ENCODE measurements around the gene CUEDC1. TPM values are rescaled to one million over a fixed set of nuclear protein-coding genes. Genes with fewer than 3 reads are reported as not detected.

CUEDC1 gene
- total RNA-seq, 4 donors from 2014 or later = 35.7 to 60.3 (median 45.6) TPM

DNA sequence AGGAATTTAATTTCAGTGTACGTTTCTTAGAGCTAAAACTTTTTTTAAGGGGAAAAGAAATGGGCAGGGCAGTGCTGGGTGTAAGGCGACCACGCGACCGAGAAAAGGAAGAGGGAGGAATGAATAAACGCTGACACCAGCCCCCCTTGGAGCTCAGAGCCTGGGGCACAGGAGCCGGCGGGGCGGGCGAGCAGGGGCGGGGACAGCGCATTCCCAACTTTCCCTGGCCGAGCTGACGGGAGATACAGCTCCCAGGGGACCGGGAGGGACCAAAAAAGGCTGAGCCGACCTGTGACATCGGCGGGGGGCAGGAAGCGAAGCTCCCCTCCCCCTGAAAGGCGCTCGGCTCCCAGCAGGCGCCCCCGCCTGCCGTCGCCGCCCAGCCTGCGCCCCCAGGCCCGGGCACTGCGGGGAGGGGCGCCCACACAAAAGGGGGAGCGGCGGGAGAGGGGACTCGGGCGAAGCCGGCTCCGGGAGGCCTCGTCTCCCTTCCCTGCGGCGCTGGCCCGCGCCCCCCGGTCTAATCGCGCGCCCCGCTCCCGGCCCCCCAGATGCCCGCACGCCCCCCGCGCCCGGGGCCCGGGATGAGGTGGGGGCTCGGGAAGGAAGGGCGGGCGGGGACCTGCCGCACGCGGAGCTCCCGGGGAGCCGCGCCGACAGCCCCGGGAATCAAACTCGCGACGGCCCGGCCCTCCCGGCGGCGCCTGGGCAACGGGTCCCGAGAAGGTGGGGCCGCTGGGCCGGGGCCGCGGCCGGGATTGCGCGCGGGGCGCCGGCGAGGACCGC lies 622 bp downstream of the CUEDC1 start:
- H3K4me1 ChIP-seq = peaks cover 3 to 65% (median 40%) of the 10 kb centered on the region in 3 donors
- TF ChIP-seq POLR2AphosphoS5 (IDR thresholded peaks at IDR 0.05) (peak; percentile 79), EP300 (IDR thresholded peaks at IDR 0.05) (no peak), POLR2A (IDR thresholded peaks at IDR 0.05) (peak; percentile 71)
- TF ChIP-seq, protein P1, sequence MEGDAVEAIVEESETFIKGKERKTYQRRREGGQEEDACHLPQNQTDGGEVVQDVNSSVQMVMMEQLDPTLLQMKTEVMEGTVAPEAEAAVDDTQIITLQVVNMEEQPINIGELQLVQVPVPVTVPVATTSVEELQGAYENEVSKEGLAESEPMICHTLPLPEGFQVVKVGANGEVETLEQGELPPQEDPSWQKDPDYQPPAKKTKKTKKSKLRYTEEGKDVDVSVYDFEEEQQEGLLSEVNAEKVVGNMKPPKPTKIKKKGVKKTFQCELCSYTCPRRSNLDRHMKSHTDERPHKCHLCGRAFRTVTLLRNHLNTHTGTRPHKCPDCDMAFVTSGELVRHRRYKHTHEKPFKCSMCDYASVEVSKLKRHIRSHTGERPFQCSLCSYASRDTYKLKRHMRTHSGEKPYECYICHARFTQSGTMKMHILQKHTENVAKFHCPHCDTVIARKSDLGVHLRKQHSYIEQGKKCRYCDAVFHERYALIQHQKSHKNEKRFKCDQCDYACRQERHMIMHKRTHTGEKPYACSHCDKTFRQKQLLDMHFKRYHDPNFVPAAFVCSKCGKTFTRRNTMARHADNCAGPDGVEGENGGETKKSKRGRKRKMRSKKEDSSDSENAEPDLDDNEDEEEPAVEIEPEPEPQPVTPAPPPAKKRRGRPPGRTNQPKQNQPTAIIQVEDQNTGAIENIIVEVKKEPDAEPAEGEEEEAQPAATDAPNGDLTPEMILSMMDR (IDR thresholded peaks at IDR 0.05) = peak in 1 of 4 experiments; percentile 5
- 0 to 1% methylated on average over 3 to 11 of the region's 85 CpGs for WGBS, 2 donors (ENCODE audit: low coverage in 1 of 2)

DNA sequence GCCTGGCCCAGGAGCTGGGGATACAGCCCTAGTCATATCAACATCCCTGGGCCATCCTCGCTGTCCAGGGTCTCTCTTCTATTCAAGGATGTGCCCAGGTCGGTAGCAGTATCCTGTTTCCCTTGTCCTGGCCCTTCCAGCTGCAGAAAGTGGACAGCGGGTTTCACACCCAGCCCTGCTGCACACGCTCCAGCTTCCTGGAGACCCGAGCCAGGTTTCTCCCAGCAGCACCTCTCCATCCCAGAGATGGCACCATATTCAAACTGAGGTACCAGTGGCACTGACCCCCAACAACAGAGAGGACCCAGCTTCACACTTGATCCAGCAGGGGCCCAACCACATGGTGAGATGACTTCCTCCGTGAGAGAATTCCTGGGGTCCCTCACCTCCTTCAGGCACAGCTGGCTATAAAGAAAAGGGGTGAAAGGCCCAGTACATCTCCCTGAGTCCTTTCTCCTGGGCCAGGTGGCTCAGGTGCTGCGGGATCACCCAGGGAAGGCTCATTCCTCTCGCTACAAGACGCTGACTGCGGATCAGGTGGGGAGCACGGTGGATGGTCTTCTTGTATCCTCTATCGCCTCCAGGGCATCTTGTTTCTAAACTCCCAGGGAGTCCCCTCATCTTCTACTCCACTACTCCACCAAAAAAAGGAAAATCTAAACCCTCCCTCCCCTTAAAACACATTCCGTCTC lies 1.4 kb downstream of the CUEDC1 start:
- H3K9me3 ChIP-seq = no peaks in the 10 kb centered on the region
- H3K4me1 ChIP-seq = peaks cover 7 to 72% (median 47%) of the 10 kb centered on the region in 3 donors
- no peak for TF ChIP-seq EP300 (IDR thresholded peaks at IDR 0.05)
- TF ChIP-seq, protein P1 (IDR thresholded peaks at IDR 0.05) = no peak
- no peak for TF ChIP-seq POLR2A (IDR thresholded peaks at IDR 0.05)
- no peak for TF ChIP-seq POLR2AphosphoS5 (IDR thresholded peaks at IDR 0.05)
- H3K4me3 ChIP-seq = peak overlapping the region; percentile 66 to 94
- no peaks in the 10 kb centered on the region for H3K27me3 ChIP-seq
- H3K36me3 ChIP-seq = no peaks in the 10 kb centered on the region
- no peak for ATAC-seq
- H3K27ac ChIP-seq = peak overlapping the region; percentile 89 to 100 (median 100)
- 7 to 51% methylated on average over 6 to 9 of the region's 13 CpGs for WGBS, 2 donors (ENCODE audit: low coverage in 1 of 2)

More for the DNA sequence above, 622 bp downstream of the CUEDC1 start:
- Histone ChIP-seq H3K27ac (peak overlapping the region; percentile 89 to 100 (median 100)), H3K27me3 (no peaks in the 10 kb centered on the region), H3K36me3 (no peaks in the 10 kb centered on the region), H3K9me3 (no peaks in the 10 kb centered on the region), H3K4me3 (peak overlapping the region; percentile 66 to 94)
- peak; percentile 78 for ATAC-seq

DNA sequence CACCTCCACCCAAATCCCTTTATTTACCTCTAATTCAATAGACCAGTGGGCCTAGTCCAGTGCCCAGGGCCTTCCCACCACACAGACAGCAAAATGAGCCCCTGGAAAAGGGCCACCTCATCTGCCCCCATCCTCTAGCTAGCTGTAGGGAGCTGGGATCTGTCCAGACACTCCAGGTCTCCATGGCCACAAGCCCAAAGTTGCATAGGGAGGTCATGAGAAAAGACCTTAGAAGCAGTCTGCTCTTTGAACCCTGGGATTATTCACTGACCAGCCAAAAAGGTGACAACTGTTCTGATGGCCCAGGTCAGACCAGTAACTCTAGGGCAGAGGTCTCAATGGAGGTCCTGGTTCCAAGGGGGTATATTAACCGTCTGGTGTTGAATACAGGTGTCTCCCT lies 2.0 kb downstream of the CUEDC1 start:
- Histone ChIP-seq H3K9me3 (no peaks in the 10 kb centered on the region), H3K36me3 (no peaks in the 10 kb centered on the region), H3K27me3 (no peaks in the 10 kb centered on the region), H3K4me3 (peak overlapping the region in 1 of 2 donors; percentile 94), H3K27ac (peak overlapping the region; percentile 89 to 100 (median 100)), H3K4me1 (peaks cover 9 to 78% (median 52%) of the 10 kb centered on the region in 3 donors)
- TF ChIP-seq, protein P1 (IDR thresholded peaks at IDR 0.05) = no peak
- TF ChIP-seq EP300 (IDR thresholded peaks at IDR 0.05) = no peak
- no peak for TF ChIP-seq POLR2A (IDR thresholded peaks at IDR 0.05)
- no peak for TF ChIP-seq POLR2AphosphoS5 (IDR thresholded peaks at IDR 0.05)
- no peak for ATAC-seq
- 71% methylated on average over 1 of the region's 1 CpG; no CpG with 5 or more reads in 1 of the 2 donors for WGBS, 2 donors (ENCODE audit: low coverage in 1 of 2)

DNA sequence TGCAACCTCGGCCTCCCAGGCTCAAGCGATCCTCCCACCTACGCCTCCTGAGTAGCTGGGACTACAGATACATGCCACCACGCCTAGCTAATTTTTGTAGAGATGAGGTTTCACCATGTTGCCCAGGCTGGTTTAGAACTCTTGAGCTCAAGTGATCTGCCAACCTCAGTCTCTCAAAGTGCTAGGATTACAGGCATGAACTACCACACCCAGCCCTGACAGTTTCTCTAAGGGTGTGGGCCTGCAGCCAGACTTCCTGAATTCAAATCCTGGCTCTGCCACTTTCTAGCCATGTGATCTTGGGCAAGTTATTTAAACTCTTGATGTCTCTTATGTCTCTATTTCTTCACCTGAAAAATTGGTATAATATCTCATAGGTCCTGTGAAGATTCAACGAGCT lies 5.6 kb downstream of the CUEDC1 start:
- Histone ChIP-seq H3K27me3 (no peaks in the 10 kb centered on the region), H3K4me3 (no peak overlapping the region), H3K27ac (peak overlapping the region; percentile 97 to 100 (median 99)), H3K9me3 (no peaks in the 10 kb centered on the region), H3K36me3 (no peaks in the 10 kb centered on the region), H3K4me1 (peaks cover 12 to 97% (median 75%) of the 10 kb centered on the region in 3 donors)
- TF ChIP-seq, protein P1 (IDR thresholded peaks at IDR 0.05) = no peak
- TF ChIP-seq EP300 (IDR thresholded peaks at IDR 0.05) = no peak
- 73 to 100% methylated on average over 1 of the region's 5 CpGs for WGBS, 2 donors (ENCODE audit: low coverage in 1 of 2)
- no peak for ATAC-seq
